ENCODE results near the gene CLCNKB. TPM values are rescaled to one million over a fixed set of nuclear protein-coding genes. Genes with fewer than 3 reads are reported as not detected.
A peak's percentile ranks its signal among the peaks of the same experiment; 100 is the strongest.

The CLCNKB gene
- total and polyA plus RNA-seq, 12 donors: 0.57 to 3.4 (median 2.0) TPM

DNA sequence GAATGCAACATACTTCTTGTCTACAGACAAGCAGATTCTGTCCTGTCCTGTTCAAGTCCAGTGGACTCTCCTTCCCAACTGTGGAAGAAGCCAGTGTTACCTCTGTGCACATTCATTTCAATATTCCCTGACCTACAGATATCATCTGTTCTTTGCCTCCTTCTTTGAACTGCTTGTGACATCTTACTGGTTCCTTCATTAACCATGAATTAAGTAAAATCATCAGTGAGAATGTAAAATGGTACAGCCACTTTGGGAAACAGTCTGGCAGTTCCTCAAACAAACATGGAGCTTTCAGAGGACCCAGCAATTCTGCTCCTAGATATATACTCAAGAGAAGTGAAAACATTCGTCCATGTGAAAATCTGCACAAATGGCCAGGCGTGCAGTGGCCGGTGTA is 32.7 kb upstream of the CLCNKB start:
- Histone ChIP-seq H3K27me3 (no peaks in the 10 kb centered on the region), H3K27ac (no peak overlapping the region), H3K9me3 (no peaks in the 10 kb centered on the region), H3K4me1 (peaks cover 3 to 36% (median 24%) of the 10 kb centered on the region in 9 donors), H3K36me3 (peaks cover 0 to 4% (median 0%) of the 10 kb centered on the region in 9 donors), H3K4me3 (no peak overlapping the region)
- WGBS, 2 donors: 92 to 98% methylated on average over 3 of the region's 3 CpGs
- TF ChIP-seq, protein P1, sequence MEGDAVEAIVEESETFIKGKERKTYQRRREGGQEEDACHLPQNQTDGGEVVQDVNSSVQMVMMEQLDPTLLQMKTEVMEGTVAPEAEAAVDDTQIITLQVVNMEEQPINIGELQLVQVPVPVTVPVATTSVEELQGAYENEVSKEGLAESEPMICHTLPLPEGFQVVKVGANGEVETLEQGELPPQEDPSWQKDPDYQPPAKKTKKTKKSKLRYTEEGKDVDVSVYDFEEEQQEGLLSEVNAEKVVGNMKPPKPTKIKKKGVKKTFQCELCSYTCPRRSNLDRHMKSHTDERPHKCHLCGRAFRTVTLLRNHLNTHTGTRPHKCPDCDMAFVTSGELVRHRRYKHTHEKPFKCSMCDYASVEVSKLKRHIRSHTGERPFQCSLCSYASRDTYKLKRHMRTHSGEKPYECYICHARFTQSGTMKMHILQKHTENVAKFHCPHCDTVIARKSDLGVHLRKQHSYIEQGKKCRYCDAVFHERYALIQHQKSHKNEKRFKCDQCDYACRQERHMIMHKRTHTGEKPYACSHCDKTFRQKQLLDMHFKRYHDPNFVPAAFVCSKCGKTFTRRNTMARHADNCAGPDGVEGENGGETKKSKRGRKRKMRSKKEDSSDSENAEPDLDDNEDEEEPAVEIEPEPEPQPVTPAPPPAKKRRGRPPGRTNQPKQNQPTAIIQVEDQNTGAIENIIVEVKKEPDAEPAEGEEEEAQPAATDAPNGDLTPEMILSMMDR (IDR thresholded peaks at IDR 0.05): no peak
- no peak for DNase-seq
- intact Hi-C loops (cut with DNase I): loop anchor here in 1 of 10 donors (2.0 kb wide), 1 partner anchor 22 kb away; no protein-coding TSS in a partner anchor
- no peak for ATAC-seq

DNA sequence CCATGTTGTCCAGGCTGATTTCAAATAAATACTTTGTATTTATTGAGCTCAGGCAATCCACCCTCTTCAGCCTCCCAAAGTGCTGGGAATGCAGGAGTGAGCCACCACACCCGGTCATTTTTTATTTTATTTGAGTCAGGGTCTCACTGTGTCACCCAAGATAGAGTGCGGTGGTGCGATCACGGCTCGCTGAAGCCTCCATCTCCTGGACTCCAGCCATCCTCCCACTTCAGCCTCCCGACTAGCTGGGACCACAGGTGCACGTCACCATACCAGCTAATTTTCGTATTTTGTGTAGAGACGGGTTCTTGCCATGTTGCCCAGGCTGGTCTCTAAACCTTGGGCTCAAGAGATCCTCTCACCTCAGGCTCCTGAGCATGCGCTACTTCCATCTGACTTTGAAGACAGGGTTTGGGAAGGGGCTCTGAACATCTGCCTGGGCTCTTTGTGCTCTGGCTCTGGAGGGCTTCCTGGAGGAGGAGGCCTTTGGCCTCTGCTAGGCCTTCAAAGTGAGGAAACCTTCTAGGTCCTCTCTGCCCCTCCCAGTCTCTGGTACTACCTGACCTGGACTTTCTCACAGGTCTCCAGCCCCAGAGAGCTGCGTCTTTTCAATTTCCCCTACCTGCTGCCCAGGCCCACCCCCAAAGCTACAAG is 31.5 kb upstream of the CLCNKB start:
- ATAC-seq: no peak
- peak overlapping the region in 2 of 10 donors; percentile 33 to 53 for H3K4me3 ChIP-seq
- peaks cover 0 to 14% (median 0%) of the 10 kb centered on the region in 9 donors for H3K36me3 ChIP-seq
- TF ChIP-seq, protein P1 (IDR thresholded peaks at IDR 0.05): peak in 1 of 9 donors; percentile 9
- 93 to 94% methylated on average over 11 of the region's 11 CpGs for WGBS, 2 donors
- peak overlapping the region in 8 of 10 donors; percentile 32 to 99 (median 95) for H3K27ac ChIP-seq
- H3K4me1 ChIP-seq: peaks cover 3 to 38% (median 24%) of the 10 kb centered on the region in 9 donors
- no peaks in the 10 kb centered on the region for H3K27me3 ChIP-seq
- DNase-seq: no peak
- H3K9me3 ChIP-seq: no peaks in the 10 kb centered on the region
- intact Hi-C loops (cut with DNase I): loop anchor here in 1 of 10 donors (2.0 kb wide), 1 partner anchor 21 kb away; no protein-coding TSS in a partner anchor

DNA sequence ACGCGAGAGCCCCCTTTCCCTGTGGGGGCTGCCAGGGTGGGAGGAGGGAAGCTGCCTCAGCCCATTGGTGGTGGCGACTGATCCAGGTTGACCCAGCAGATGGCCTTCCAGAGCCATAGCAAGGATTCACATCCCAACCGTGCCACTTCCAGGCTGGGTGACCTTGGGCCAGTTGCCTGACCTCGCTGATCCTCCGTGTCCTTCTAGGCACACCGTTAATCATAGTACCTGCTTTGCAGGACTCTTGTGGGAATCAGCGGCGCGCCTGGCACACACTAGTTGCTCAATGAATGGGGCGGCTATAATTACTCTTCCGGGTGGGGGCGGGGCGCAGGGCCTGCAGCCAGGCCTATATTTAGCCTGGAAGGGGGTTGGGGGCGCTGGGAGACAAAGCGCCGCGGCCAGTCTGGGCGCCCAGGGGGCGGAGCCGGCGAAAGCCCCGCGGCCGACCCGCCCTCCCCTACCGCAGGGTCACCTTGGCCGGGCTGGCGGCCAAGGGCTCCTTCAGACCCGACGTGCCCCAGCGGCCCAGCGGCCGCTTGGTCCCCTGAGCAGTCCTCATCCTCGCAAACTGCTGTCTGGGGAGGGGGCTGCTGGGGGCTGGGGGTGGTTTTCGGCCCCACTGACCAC is 30.9 kb upstream of the CLCNKB start:
- TF ChIP-seq, protein P1 (IDR thresholded peaks at IDR 0.05): peak in 3 of 9 donors; percentile 0 to 19 (median 4)
- H3K27me3 ChIP-seq: no peaks in the 10 kb centered on the region
- H3K36me3 ChIP-seq: peaks cover 0 to 17% (median 0%) of the 10 kb centered on the region in 9 donors
- 3% methylated on average over 36 of the region's 36 CpGs for WGBS, 2 donors
- peak overlapping the region in 8 of 10 donors; percentile 12 to 73 (median 43) for H3K4me3 ChIP-seq
- no peaks in the 10 kb centered on the region for H3K9me3 ChIP-seq
- intact Hi-C loops (cut with DNase I): no loop called here
- ATAC-seq (peak; percentile 17 to 65 (median 40)), DNase-seq (peak; percentile 80 to 81)
- peak overlapping the region; percentile 86 to 99 (median 96) for H3K27ac ChIP-seq
- H3K4me1 ChIP-seq: peaks cover 6 to 45% (median 28%) of the 10 kb centered on the region in 9 donors

DNA sequence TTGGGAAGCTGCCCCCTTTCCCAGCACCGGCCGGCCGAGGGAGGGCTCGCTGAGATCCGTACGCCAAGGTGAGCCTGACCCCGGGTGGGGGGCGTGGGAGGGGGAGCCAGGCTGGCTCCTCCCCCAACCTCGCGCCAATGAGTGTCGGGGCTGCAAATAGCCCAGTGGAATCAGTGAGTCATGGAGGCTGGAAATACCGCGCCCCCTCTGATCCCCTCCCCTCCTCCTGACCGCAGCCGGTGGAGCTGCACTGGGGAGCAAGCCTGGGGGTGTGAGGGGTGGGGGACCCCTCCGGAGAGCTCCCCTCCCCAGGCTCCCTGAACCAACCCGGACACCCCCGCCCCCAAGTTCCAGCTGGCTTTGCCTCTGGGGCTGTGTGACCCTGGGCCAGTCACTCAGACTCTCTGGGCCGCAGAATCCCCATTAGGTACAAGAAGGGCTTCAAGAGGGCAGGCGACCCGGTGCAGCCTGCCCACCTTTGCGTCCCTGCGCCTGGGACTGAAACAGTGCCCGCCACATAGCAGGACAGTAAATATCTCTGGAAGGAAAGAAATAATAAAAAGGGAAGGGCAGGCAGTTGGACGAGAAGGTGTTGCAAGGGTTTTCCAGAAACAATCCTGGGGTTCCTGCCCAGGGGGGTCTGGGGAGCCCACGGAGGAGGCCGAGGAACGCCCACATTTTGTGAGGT is 30.2 kb upstream of the CLCNKB start:
- Histone ChIP-seq H3K9me3 (no peaks in the 10 kb centered on the region), H3K27ac (peak overlapping the region; percentile 86 to 99 (median 96)), H3K4me3 (peak overlapping the region in 8 of 10 donors; percentile 12 to 73 (median 43)), H3K36me3 (peaks cover 0 to 17% (median 0%) of the 10 kb centered on the region in 9 donors), H3K27me3 (no peaks in the 10 kb centered on the region), H3K4me1 (peaks cover 10 to 51% (median 34%) of the 10 kb centered on the region in 9 donors)
- DNase-seq (peak; percentile 77 to 81), ATAC-seq (peak; percentile 22 to 60 (median 42))
- intact Hi-C loops (cut with DNase I): no loop called here
- WGBS, 2 donors: 12 to 15% methylated on average over 25 to 27 of the region's 28 CpGs
- TF ChIP-seq, protein P1 (IDR thresholded peaks at IDR 0.05): no peak

All from heart right ventricle (tissue), 16 donors.